Measurements from ENCODE around the gene CCDC97.
A peak's percentile ranks its signal among the peaks of the same experiment; 100 is the strongest.
"Not testable (repeated sequence)": the region's sequence is repeated elsewhere in the genome, so short reads cannot be mapped to it uniquely, and the experiment has no call there.

CCDC97 gene

DNA sequence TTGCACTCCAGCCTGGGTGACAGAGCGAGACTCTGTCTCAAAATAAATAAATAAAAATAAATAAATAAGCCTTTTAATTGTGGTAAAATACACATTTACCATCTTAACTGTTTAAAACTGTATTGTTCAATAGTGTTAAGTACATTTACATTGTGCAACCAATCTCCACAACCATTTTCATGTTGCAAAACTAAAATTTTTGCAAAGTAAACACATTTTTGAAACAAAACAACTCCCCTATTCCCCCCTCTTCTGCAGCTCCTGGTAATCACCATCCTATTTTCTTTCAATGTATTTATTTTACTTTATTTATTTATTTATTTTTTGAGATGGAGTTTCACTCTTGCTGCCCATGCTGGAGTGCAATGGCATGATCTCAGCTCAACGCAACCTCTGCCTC lies 59.8 kb downstream of the CCDC97 start:
- in situ Hi-C loops (cut with HindIII; ENCODE audit: low sequenced_read_pairs) = no loop called here
- no peak for DNase-seq (ENCODE audit: low read depth, low spot score)
- H3K4me3 ChIP-seq (ENCODE audit: low read depth, low read length) = no peak overlapping the region
- TF ChIP-seq, protein P1, sequence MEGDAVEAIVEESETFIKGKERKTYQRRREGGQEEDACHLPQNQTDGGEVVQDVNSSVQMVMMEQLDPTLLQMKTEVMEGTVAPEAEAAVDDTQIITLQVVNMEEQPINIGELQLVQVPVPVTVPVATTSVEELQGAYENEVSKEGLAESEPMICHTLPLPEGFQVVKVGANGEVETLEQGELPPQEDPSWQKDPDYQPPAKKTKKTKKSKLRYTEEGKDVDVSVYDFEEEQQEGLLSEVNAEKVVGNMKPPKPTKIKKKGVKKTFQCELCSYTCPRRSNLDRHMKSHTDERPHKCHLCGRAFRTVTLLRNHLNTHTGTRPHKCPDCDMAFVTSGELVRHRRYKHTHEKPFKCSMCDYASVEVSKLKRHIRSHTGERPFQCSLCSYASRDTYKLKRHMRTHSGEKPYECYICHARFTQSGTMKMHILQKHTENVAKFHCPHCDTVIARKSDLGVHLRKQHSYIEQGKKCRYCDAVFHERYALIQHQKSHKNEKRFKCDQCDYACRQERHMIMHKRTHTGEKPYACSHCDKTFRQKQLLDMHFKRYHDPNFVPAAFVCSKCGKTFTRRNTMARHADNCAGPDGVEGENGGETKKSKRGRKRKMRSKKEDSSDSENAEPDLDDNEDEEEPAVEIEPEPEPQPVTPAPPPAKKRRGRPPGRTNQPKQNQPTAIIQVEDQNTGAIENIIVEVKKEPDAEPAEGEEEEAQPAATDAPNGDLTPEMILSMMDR (IDR thresholded peaks at IDR 0.05; ENCODE audit: low read depth, low read length) = no peak

DNA sequence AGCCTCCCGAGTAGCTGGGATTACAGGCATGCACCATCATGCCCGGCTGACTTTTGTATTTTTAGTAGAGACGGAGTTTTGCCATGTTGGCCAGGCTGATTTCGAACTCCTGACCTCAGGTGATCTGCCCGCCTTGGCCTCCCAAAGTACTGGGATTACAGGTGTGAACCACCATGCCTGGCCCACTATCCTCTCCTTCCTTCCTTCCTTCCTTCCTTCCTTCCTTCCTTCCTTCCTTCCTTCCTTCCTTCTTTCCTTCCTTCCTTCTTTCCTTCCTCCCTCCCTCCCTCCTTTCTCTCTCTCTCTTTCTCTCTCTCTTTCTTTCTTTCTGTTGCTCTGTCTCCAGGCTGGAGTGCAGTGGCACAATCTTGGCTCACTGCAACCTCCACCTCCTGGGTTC lies 61.1 kb downstream of the CCDC97 start:
- in situ Hi-C loops (cut with HindIII; ENCODE audit: low sequenced_read_pairs); H3K4me3 ChIP-seq (ENCODE audit: low read depth, low read length); DNase-seq (ENCODE audit: low read depth, low spot score): not testable (repeated sequence)

DNA sequence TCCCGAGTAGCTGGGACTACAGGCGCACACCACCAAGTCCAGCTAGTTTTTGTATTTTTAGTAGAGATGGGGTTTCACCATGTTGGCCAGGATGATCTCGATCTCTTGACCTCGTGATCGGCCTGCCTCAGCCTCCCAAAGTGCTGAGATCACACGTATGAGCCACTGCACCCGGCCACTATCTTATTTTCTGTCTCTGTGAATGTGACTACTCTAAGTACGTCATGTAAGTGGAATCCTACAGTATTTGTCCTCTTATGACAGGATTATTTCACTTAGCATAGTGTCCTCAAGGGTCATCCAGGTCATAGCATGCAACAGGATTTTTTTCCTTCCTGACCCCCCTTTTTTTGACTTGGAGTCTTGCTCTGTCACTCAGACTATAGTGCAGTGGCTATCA lies 61.6 kb downstream of the CCDC97 start:
- H3K4me3 ChIP-seq (ENCODE audit: low read depth, low read length) = no peak overlapping the region
- no peak for DNase-seq (ENCODE audit: low read depth, low spot score)
- in situ Hi-C loops (cut with HindIII; ENCODE audit: low sequenced_read_pairs) = no loop called here
- TF ChIP-seq, protein P1 (IDR thresholded peaks at IDR 0.05; ENCODE audit: low read depth, low read length) = no peak

DNA sequence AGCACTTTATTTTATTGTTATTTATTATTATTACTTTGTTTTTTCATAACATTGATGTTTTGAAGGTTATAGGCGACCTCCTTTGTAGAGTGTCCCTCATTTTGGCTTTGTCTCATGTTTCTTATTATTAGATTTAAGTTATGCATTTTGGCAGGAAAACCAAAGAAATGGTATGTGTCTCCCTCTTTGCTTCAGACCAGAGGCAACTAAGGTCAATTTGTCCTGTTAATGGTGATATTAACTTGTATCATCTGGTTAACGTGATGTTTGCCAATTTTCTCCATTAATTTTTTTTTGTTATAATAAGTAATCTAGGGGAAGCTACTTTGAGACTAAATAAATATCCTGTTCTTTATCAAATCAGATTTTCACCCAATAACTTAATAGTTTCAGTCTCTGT lies 62.5 kb downstream of the CCDC97 start:
- in situ Hi-C loops (cut with HindIII; ENCODE audit: low sequenced_read_pairs) = no loop called here
- TF ChIP-seq, protein P1 (IDR thresholded peaks at IDR 0.05; ENCODE audit: low read depth, low read length) = no peak
- no peak for DNase-seq (ENCODE audit: low read depth, low spot score)
- no peak overlapping the region for H3K4me3 ChIP-seq (ENCODE audit: low read depth, low read length)

DNA sequence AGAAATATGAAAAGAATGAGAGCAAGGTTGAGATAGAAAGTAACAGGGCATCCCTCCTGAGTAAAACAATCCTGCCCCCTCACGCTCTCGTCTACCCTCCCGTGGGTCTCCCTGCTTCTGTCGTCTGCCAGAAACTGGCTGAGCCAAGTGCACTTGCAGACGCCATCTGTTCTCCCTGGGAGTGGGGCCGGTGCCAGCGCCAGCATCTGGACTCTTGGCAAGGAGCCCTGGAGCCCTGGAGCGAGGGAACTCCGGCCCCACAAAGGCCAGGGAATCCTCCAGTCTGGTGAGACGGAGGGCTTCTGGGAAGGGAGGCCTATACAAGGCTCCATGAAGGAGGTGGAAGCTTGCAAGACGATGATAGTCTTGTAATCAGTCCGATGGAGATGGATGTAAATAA lies 64.0 kb downstream of the CCDC97 start:
- peak; percentile 96 for DNase-seq (ENCODE audit: low read depth, low spot score)
- TF ChIP-seq, protein P1 (IDR thresholded peaks at IDR 0.05; ENCODE audit: low read depth, low read length) = no peak
- H3K4me3 ChIP-seq (ENCODE audit: low read depth, low read length) = no peak overlapping the region
- in situ Hi-C loops (cut with HindIII; ENCODE audit: low sequenced_read_pairs) = no loop called here

Measured in astrocyte of the spinal cord (primary cell).